WTC11 (cell line): ENCODE data around the gene NGB. TPM values are rescaled to one million over a fixed set of nuclear protein-coding genes. Genes with fewer than 3 reads are reported as not detected.
"Not testable (repeated sequence)": the region's sequence is repeated elsewhere in the genome, so short reads cannot be mapped to it uniquely, and the experiment has no call there.

Source experiments
- ATAC-seq: fragments of 200-7000 bp; cut with Tn5 transposase; 2 replicates; pipeline ENCODE4 v1.10.0; 2021; ENCODE audit warnings: mild to moderate bottlenecking, moderate library complexity
- CTCF ChIA-PET: fragments of 300-600 bp; sonication (Branson Sonifier 250); formaldehyde crosslinking; loops from one replicate; lab custom pipeline; 2021; ENCODE audit warnings: antibody characterized with exemption; lab: Charles Lee
- POLR2A ChIA-PET: fragments of 350-600 bp; sonication (Branson Sonifier 250); formaldehyde crosslinking; loops from one replicate; lab custom pipeline; 2021; ENCODE audit warnings: antibody characterized with exemption; lab: Charles Lee
- DNase-seq: peaks from one replicate; pipeline ENCODE4 v3.0.0; 2021; ENCODE audit warnings: low spot score
- H3K27ac Mint-ChIP-seq: 2 replicates; pipeline ENCODE4 v1.8.0; 2021; ENCODE audit warnings: mixed read lengths
- H3K27me3 Mint-ChIP-seq: 2 replicates; pipeline ENCODE4 v1.8.0; 2021; ENCODE audit warnings: low read depth, mild to moderate bottlenecking, moderate library complexity, mixed read lengths
- H3K36me3 Mint-ChIP-seq: 2 replicates; pipeline ENCODE4 v1.8.0; 2021; ENCODE audit warnings: mixed read lengths
- H3K4me1 Mint-ChIP-seq: 2 replicates; pipeline ENCODE4 v1.8.0; 2022; ENCODE audit warnings: mixed read lengths
- H3K4me3 Mint-ChIP-seq: 2 replicates; pipeline ENCODE4 v1.8.0; 2021; ENCODE audit warnings: mild to moderate bottlenecking, moderate library complexity, mixed read lengths
- H3K9me3 Mint-ChIP-seq: 2 replicates; pipeline ENCODE4 v1.8.0; 2021; ENCODE audit warnings: mixed read lengths
- AFF4 ChIP-seq: sonication (generic); formaldehyde crosslinking; IDR thresholded peaks from 2 replicates; pipeline ENCODE4 v1.8.1; 2023; ENCODE audit warnings: mild to moderate bottlenecking, missing genetic modification reagents, borderline replicate concordance
- ARID4B ChIP-seq: sonication (generic); formaldehyde crosslinking; IDR thresholded peaks from 2 replicates; pipeline ENCODE4 v1.8.0; 2023; ENCODE audit warnings: missing genetic modification reagents, mild to moderate bottlenecking, borderline replicate concordance
- ATF1 ChIP-seq: sonication (generic); formaldehyde crosslinking; IDR thresholded peaks from 2 replicates; pipeline ENCODE4 v1.8.1; 2023; ENCODE audit warnings: mild to moderate bottlenecking, moderate library complexity, missing genetic modification reagents
- ATF2 ChIP-seq: sonication (generic); formaldehyde crosslinking; IDR thresholded peaks from 2 replicates; pipeline ENCODE4 v1.8.1; 2022; ENCODE audit warnings: low read depth, missing genetic modification reagents, borderline replicate concordance
- CREB1 ChIP-seq: sonication (generic); formaldehyde crosslinking; IDR thresholded peaks from 2 replicates; pipeline ENCODE4 v1.8.0; 2023; ENCODE audit warnings: mild to moderate bottlenecking, missing genetic modification reagents
- ETV6 ChIP-seq: sonication (generic); formaldehyde crosslinking; IDR thresholded peaks from 2 replicates; pipeline ENCODE4 v1.8.1; 2022; ENCODE audit warnings: mild to moderate bottlenecking, missing genetic modification reagents
- FOXK1 ChIP-seq: sonication (generic); formaldehyde crosslinking; IDR thresholded peaks from 2 replicates; pipeline ENCODE4 v1.8.0; 2022; ENCODE audit warnings: mild to moderate bottlenecking, moderate library complexity, missing genetic modification reagents
- HMGA2 ChIP-seq: fragments of 250-450 bp; sonication (Bioruptor Pico); IDR thresholded peaks from 2 replicates; pipeline ENCODE4 v1.4.0; 2021; ENCODE audit warnings: mild to moderate bottlenecking, moderate library complexity
- KAT7 ChIP-seq: sonication (generic); formaldehyde crosslinking; IDR thresholded peaks from 2 replicates; pipeline ENCODE4 v1.8.1; 2023; ENCODE audit warnings: missing genetic modification reagents, mild to moderate bottlenecking, borderline replicate concordance
- MYBL2 ChIP-seq: sonication (generic); formaldehyde crosslinking; IDR thresholded peaks from 2 replicates; pipeline ENCODE4 v1.8.1; 2023; ENCODE audit warnings: mild to moderate bottlenecking, moderate library complexity, missing genetic modification reagents
- NR2C2 ChIP-seq: sonication (generic); formaldehyde crosslinking; IDR thresholded peaks from 2 replicates; pipeline ENCODE4 v1.8.0; 2022; ENCODE audit warnings: mild to moderate bottlenecking, missing genetic modification reagents
- ZMAT4 ChIP-seq: fragments of 250-450 bp; sonication (Bioruptor Pico); IDR thresholded peaks from 2 replicates; pipeline ENCODE4 v1.9.0; 2021; ENCODE audit warnings: mild to moderate bottlenecking
- ZNF138 ChIP-seq: sonication (generic); formaldehyde crosslinking; conservative IDR thresholded peaks from 2 replicates; pipeline ENCODE4 v1.8.1; 2022; ENCODE audit warnings: mild to moderate bottlenecking, moderate library complexity, missing genetic modification reagents
- ZNF532 ChIP-seq: fragments of 250-450 bp; sonication (Bioruptor Pico); IDR thresholded peaks from 2 replicates; pipeline ENCODE4 v1.9.0; 2021; ENCODE audit warnings: mild to moderate bottlenecking, borderline replicate concordance
- ZSCAN18 ChIP-seq: fragments of 250-450 bp; sonication (Bioruptor Pico); IDR thresholded peaks from 2 replicates; pipeline ENCODE4 v2.1.2; 2022; ENCODE audit warnings: mild to moderate bottlenecking, moderate library complexity
- total RNA-seq: library from RNA; stranded (reverse); gene quantifications from 3 replicates; pipeline ENCODE4 v1.2.3, GENCODE V29; 2021

Gene NGB
- total RNA-seq, 1 experiment from 2014 or later = 0.33 TPM

- Mint-ChIP-seq H3K4me3 (peak overlapping the region; percentile 82), H3K36me3 (no peaks in the 10 kb centered on the region), H3K4me1 (peaks cover 50% of the 10 kb centered on the region), H3K27ac (peak overlapping the region; percentile 95), H3K9me3 (no peaks in the 10 kb centered on the region), H3K27me3 (no peaks in the 10 kb centered on the region; the same call in 1 of the 2 replicates)
- ATAC-seq = no peak
- TF ChIP-seq ARID4B (CRISPR knock-in tag) (no peak), ATF2 (CRISPR knock-in tag) (no peak), AFF4 (no peak), ATF1 (CRISPR knock-in tag) (no peak), ZNF138 (CRISPR knock-in tag) (no peak)
- DNase-seq = no peak
- ChIA-PET POLR2A (no interaction called here), CTCF (interaction anchor here (0.7 to 1.3 kb wide), 2 partner anchors 18 to 178 kb away, joined by 3 to 6 read pairs; partner anchors contain the start of gene ZDHHC22)
These were observed 48.4 kb upstream of the NGB start for GRCh38 chr14:77319422-77319821.

GRCh38 chr14:77318756-77319155, 47.8 kb upstream of the NGB start:
- H3K9me3 Mint-ChIP-seq, ATAC-seq, H3K27me3 Mint-ChIP-seq, H3K36me3 Mint-ChIP-seq, DNase-seq, POLR2A ChIA-PET: not testable (repeated sequence)
- 0 out of 2 replicates have a peak overlapping the region, but pooled peaks have one; percentile 82 for H3K4me3 Mint-ChIP-seq
- CTCF ChIA-PET = interaction anchor here (1.3 kb wide), 1 partner anchor 17 kb away, joined by 6 read pairs; no protein-coding TSS in a partner anchor
- H3K27ac Mint-ChIP-seq = peak overlapping the region; percentile 83
- H3K4me1 Mint-ChIP-seq = peaks cover 50% of the 10 kb centered on the region

- CTCF ChIA-PET = interaction anchor here (1.3 kb wide), 1 partner anchor 17 kb away, joined by 6 read pairs; no protein-coding TSS in a partner anchor
- H3K36me3 Mint-ChIP-seq = no peaks in the 10 kb centered on the region
- no peaks in the 10 kb centered on the region; the same call in 1 of the 2 replicates for H3K27me3 Mint-ChIP-seq
- DNase-seq (no peak), ATAC-seq (no peak)
- H3K4me1 Mint-ChIP-seq = peaks cover 52% of the 10 kb centered on the region
- H3K27ac Mint-ChIP-seq = peak overlapping the region; percentile 61
- no peak overlapping the region for H3K4me3 Mint-ChIP-seq
- H3K9me3 Mint-ChIP-seq = no peaks in the 10 kb centered on the region
- POLR2A ChIA-PET = no interaction called here
- TF ChIP-seq NR2C2 (no peak), HMGA2 (no peak), CREB1 (no peak), ETV6 (CRISPR knock-in tag) (no peak), FOXK1 (CRISPR knock-in tag) (no peak), ZNF532 (no peak), ZMAT4 (CRISPR knock-in tag) (no peak), MYBL2 (CRISPR knock-in tag) (no peak), KAT7 (CRISPR knock-in tag) (no peak), ZSCAN18 (CRISPR knock-in tag) (no peak)
These were observed 47.1 kb upstream of the NGB start for GRCh38 chr14:77318006-77318553.
